K562 (cell line): ENCODE data around the gene KIF26B. TPM values are rescaled to one million over a fixed set of nuclear protein-coding genes. Genes with fewer than 3 reads are reported as not detected.

Source experiments
- ATAC-seq: fragments of 200-7000 bp; cut with Tn5 transposase; 3 replicates; pipeline ENCODE4 v1.9.1; 2020; ENCODE audit warnings: moderate library complexity
- BruUV-seq: library from RNA; stranded (reverse); fragments of 400-500 nt; replicated peaks from 2 replicates; lab custom pipeline; 2021; lab: Mats Ljungman, UMichigan
- CTCF ChIA-PET: fragments of 300-600 bp; formaldehyde crosslinking; extraction: SDS; loops from one replicate; lab custom pipeline; 2021; ENCODE audit warnings: low intra/inter-chr PET ratio; lab: Yijun Ruan, JAX
- POLR2A ChIA-PET: fragments of 300-600, 350-650 bp; sonication (Branson Sonifier 250); formaldehyde crosslinking; extraction: SDS; loops from one replicate; lab custom pipeline; 2021; ENCODE audit warnings: antibody characterized with exemption, inconsistent platforms; lab: Yijun Ruan, JAX
- DNase-seq, 4 experiments: peaks; one replicate each; pipeline versions ENCODE4 v3.0.0 to v3.0.0-alpha.2; 2011 to 2018; ENCODE audit warnings: low spot score in 3 of 4, mixed read lengths in 3 of 4; ENCODE audit errors: extremely low read depth in 1 of 4
- FAIRE-seq: peaks from 2 replicates; lab custom pipeline; 2011; peaks lifted over from hg19 to GRCh38; lab: Jason Lieb, UNC
- H2AFZ ChIP-seq: 2 replicates; pipeline ENCODE4 v1.6.0; 2011; ENCODE audit warnings: low read depth, low read length, control low read depth, inconsistent platforms
- H3K27ac ChIP-seq: fragments of 200-600 bp; 3 replicates; pipeline ENCODE4 v1.8.0; 2011; ENCODE audit warnings: low read depth, mild to moderate bottlenecking, control low read depth, inconsistent platforms, low read length, moderate library complexity, mixed read lengths; ENCODE audit errors: extremely low read depth
- H3K27me3 ChIP-seq, 2 experiments: fragments of 300-600 bp in 1 of 2; 2 replicates in 1 of 2; 3 replicates in 1 of 2; pipeline versions ENCODE4 v1.6.0 to v1.8.0; 2011; ENCODE audit warnings: inconsistent platforms in 2 of 2, low read length in 2 of 2, mild to moderate bottlenecking in 1 of 2, mixed read lengths in 1 of 2, moderate library complexity in 1 of 2; ENCODE audit not compliant: control insufficient read depth in 2 of 2, insufficient read depth in 2 of 2
- H3K36me3 ChIP-seq: fragments of 300-600 bp; 3 replicates; pipeline ENCODE4 v1.8.0; 2011; ENCODE audit warnings: mild to moderate bottlenecking, low read length, inconsistent platforms; ENCODE audit not compliant: control insufficient read depth, insufficient read depth
- H3K4me1 ChIP-seq, 2 experiments: fragments of 200-600 bp in 1 of 2; replicated peaks in 1 of 2; 2 replicates in 1 of 2; 3 replicates in 1 of 2; pipeline versions ENCODE4 v1.5.1 to v1.8.0; 2011; ENCODE audit warnings: inconsistent platforms in 2 of 2, low read length in 2 of 2, mild to moderate bottlenecking in 1 of 2, mixed read lengths in 1 of 2, moderate library complexity in 1 of 2; ENCODE audit not compliant: control insufficient read depth in 2 of 2, insufficient read depth in 2 of 2
- H3K4me2 ChIP-seq: 2 replicates; pipeline ENCODE4 v1.6.1; 2011; ENCODE audit warnings: low read length, control low read depth, inconsistent platforms, mixed read lengths; ENCODE audit not compliant: insufficient read depth
- H3K4me3 ChIP-seq: fragments of 200-600 bp; sonication (generic), shearing (Covaris generic); 2 replicates; pipeline ENCODE4 v1.5.1; 2016; ENCODE audit warnings: control low read depth, inconsistent platforms
- H3K79me2 ChIP-seq: fragments of 200-600 bp; 3 replicates; pipeline ENCODE4 v1.8.0; 2011; ENCODE audit warnings: low read length, inconsistent platforms; ENCODE audit not compliant: control insufficient read depth, insufficient read depth
- H3K9ac ChIP-seq, 2 experiments: 2 replicates each; pipeline versions ENCODE4 v1.6.0 to v1.6.1; 2011; ENCODE audit warnings: low read depth in 2 of 2, low read length in 2 of 2, control low read depth in 1 of 2, inconsistent platforms in 1 of 2, mild to moderate bottlenecking in 1 of 2, mixed read lengths in 1 of 2; ENCODE audit not compliant: insufficient read depth in 1 of 2
- H3K9me1 ChIP-seq: one replicate; pipeline ENCODE4 v1.6.0; 2011; ENCODE audit warnings: inconsistent platforms, mild to moderate bottlenecking, low read length, moderate library complexity; ENCODE audit not compliant: control insufficient read depth, insufficient read depth
- H3K9me3 ChIP-seq: replicated peaks from 2 replicates; pipeline ENCODE4 v1.5.1; 2011; ENCODE audit warnings: low read depth, low read length, inconsistent platforms; ENCODE audit not compliant: control insufficient read depth, insufficient read depth
- H4K20me1 ChIP-seq: replicated peaks from 2 replicates; pipeline ENCODE4 v1.6.1; 2011; ENCODE audit warnings: low read length, inconsistent platforms, mixed read lengths; ENCODE audit not compliant: control insufficient read depth, insufficient read depth
- LARP7 ChIP-seq: fragments of 450-650 bp; IDR thresholded peaks from 2 replicates; pipeline ENCODE4 v1.6.1; 2016
- NR1H2 ChIP-seq: sonication (generic); formaldehyde crosslinking; IDR thresholded peaks from 2 replicates; pipeline ENCODE4 v1.4.0; 2020; ENCODE audit warnings: mild to moderate bottlenecking, missing genetic modification reagents
- TCFL5 ChIP-seq: fragments of 250-450 bp; sonication (Bioruptor Pico); conservative IDR thresholded peaks from 2 replicates; pipeline ENCODE4 v1.6.1; 2021; ENCODE audit warnings: mild to moderate bottlenecking, moderate library complexity, matching md5 sums
- ZNF175 ChIP-seq: fragments of 200-800 bp; sonication (Bioruptor generic); IDR thresholded peaks from 2 replicates; pipeline ENCODE4 v1.6.1; 2016; ENCODE audit warnings: low read depth, mild to moderate bottlenecking, missing genetic modification characterization, missing compliant biosample characterization
- WGBS: fragments of 100-300 bp; shearing (Covaris generic); methylation state at CpG from one replicate; pipeline ENCODE4 v1.1.6; 2016; ENCODE audit warnings: low coverage, mixed read lengths; ENCODE audit not compliant: insufficient coverage; ENCODE audit errors: missing lambda C conversion rate; 5-methylcytosine and 5-hydroxymethylcytosine counted together
- in situ Hi-C: fragments of 300-500 bp; cut with MboI; formaldehyde crosslinking; loops from 4 replicates; pipeline ENCODE4 v1.15.0; 2018; ENCODE audit warnings: inconsistent platforms, mixed read lengths
- intact Hi-C: fragments of 100-400 bp; cut with micrococcal nuclease; formaldehyde crosslinking; loops from 2 replicates; pipeline ENCODE4 v1.14.2; 2022
- polyA plus RNA-seq, 8 experiments: library from polyadenylated mRNA; depleted of rRNA in 4 of 8; stranded (reverse) in 5 of 8; unstranded in 3 of 8; fragments of >200 nt; fragmentation: Nextera tagmentation in 2 of 8; fragmentation: Illumina TruSeq in 1 of 8; extraction: Ambion mirVana in 2 of 8; extraction: Trizol in 1 of 8; gene quantifications; 2 replicates each; pipeline versions ENCODE4 v1.2.1 to v1.2.3, GENCODE V29; 2011 to 2014; ENCODE audit warnings: inconsistent platforms in 1 of 8, missing spikeins in 1 of 8
- total RNA-seq, 7 experiments: library from RNA; depleted of rRNA in 6 of 7; stranded (reverse); fragments of >200 nt in 6 of 7; fragmentation: Illumina TruSeq in 2 of 7; extraction: Trizol in 2 of 7; gene quantifications; 2 replicates each; pipeline versions ENCODE4 v1.2.1 to v1.2.3, GENCODE V29; 2011 to 2021; ENCODE audit warnings: low replicate concordance in 1 of 7
- TF ChIP-seq, protein P1 (sequence below), 2 experiments: fragments of 450-650 bp in 1 of 2; sonication (generic) in 1 of 2; formaldehyde crosslinking; conservative IDR thresholded peaks; 2 replicates each; pipeline versions ENCODE4 v1.4.0 to v1.8.1; 2020 to 2022; ENCODE audit warnings: mild to moderate bottlenecking in 1 of 2, missing genetic modification reagents in 1 of 2
- TF ChIP-seq, protein P2 (sequence below), 2 experiments: fragments of 250-450 bp in 1 of 2; fragments of 450-650 bp in 1 of 2; sonication (Bioruptor Pico) in 1 of 2; IDR thresholded peaks; 2 replicates each; pipeline versions ENCODE4 v1.6.1 to v1.8.0; 2016 to 2021; ENCODE audit warnings: mild to moderate bottlenecking in 2 of 2, moderate library complexity in 2 of 2, missing compliant biosample characterization in 1 of 2, missing genetic modification characterization in 1 of 2
- TF ChIP-seq, protein P3 (sequence below): fragments of 250-450 bp; sonication (Bioruptor Pico); IDR thresholded peaks from 2 replicates; pipeline ENCODE4 v1.4.0; 2020; ENCODE audit warnings: mild to moderate bottlenecking
- TF ChIP-seq, protein P4 (sequence below): fragments of 450-650 bp; IDR thresholded peaks from 2 replicates; pipeline ENCODE4 v1.6.1; 2016; ENCODE audit warnings: mild to moderate bottlenecking

KIF26B gene
- total and polyA plus RNA-seq, 9 of the 15 experiments (the other 6 are each of a cell fraction or from before 2014, with no cell fraction given) = 0.02 to 0.08 (median 0.03) TPM; not detected in 6

DNA sequence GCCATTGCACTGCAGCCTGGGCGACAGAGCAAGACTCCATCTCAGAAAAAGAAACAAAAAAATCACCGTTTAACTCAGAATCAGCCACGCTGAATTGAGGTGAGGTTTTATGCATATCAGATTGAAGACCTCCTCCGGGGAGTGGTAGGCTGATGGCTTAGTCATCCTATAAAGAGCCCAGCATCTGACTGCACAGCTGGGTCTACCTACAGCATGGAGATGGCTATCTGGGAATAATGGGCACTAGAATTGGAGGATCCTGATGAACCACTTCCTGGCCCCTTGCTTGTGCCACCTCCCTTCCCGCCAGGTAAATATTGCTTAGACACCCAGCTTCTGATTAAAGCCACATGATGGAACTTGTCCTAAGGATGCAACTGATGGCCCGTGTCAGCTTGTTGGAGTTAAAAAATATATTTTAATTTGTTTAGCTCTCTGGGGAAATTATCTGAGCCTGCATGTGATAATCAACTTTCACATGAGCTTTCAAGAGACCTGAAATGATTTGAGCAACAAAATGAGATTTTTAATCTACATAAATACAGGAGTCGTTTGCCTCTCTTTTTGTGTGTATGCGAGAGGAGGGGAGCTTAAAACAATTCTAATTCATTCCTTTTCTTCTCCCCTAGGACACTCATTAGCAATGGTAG, 157.2 kb downstream of the KIF26B start:
- Histone ChIP-seq H3K4me2 (no peak overlapping the region), H3K4me3 (no peak overlapping the region), H3K9me3 (no peaks in the 10 kb centered on the region), H3K36me3 (no peaks in the 10 kb centered on the region), H3K27me3 (peaks cover 42 to 73% of the 10 kb centered on the region in 2 experiments), H3K9me1 (no peaks in the 10 kb centered on the region), H3K4me1 (no peaks in the 10 kb centered on the region), H3K79me2 (no peaks in the 10 kb centered on the region), H3K9ac (no peak overlapping the region), H3K27ac (no peak overlapping the region), H2AFZ (no peak overlapping the region), H4K20me1 (no peaks in the 10 kb centered on the region)
- 1% methylated on average over 8 of the region's 8 CpGs for WGBS
- intact Hi-C loops (no loop called here), in situ Hi-C loops (no loop called here)
- DNase-seq (no peak), ATAC-seq (no peak), FAIRE-seq (no peak)
- ChIA-PET CTCF (no interaction called here), POLR2A (no interaction called here)
- no peak for TF ChIP-seq NR1H2 (CRISPR knock-in tag)
- TF ChIP-seq, protein P1, sequence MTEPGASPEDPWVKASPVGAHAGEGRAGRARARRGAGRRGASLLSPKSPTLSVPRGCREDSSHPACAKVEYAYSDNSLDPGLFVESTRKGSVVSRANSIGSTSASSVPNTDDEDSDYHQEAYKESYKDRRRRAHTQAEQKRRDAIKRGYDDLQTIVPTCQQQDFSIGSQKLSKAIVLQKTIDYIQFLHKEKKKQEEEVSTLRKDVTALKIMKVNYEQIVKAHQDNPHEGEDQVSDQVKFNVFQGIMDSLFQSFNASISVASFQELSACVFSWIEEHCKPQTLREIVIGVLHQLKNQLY (CRISPR knock-in tag; conservative IDR thresholded peaks at IDR 0.05) = no peak
- BruUV-seq = no TSS peak

DNA sequence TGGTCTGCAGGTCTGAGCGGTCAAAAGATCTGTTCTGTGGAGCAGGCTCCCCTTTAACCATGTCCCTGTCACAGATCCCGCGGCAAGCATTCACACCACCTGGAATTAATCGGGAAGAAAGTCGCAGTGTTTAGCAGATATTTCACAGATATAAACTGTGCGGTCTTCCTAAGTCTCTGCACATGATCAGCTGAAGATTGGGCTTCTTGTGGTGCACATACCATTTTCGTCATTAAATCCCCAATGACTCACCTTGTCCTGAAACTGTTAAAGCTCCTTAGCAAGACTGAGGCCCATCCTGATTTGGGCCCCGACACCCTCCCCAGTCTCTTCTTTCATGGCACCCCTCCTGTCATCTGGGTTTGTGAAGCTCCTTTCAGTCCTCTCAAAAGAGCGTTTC, 158.8 kb downstream of the KIF26B start:
- FAIRE-seq (no peak), DNase-seq (no peak), ATAC-seq (no peak)
- H4K20me1 ChIP-seq = no peaks in the 10 kb centered on the region
- H3K79me2 ChIP-seq = no peaks in the 10 kb centered on the region
- peaks cover 55 to 83% of the 10 kb centered on the region in 2 experiments for H3K27me3 ChIP-seq
- H3K27ac ChIP-seq = no peak overlapping the region
- no peak overlapping the region for H3K4me2 ChIP-seq
- intact Hi-C loops (no loop called here), in situ Hi-C loops (no loop called here)
- H2AFZ ChIP-seq = no peak overlapping the region
- ChIA-PET POLR2A (interaction anchor here (0.6 to 1.2 kb wide), 2 partner anchors 11 to 1393 kb away, joined by 3 to 4 read pairs; no protein-coding TSS in a partner anchor), CTCF (no interaction called here)
- WGBS = 1% methylated on average over 9 of the region's 9 CpGs
- H3K4me3 ChIP-seq = no peak overlapping the region
- no peaks in the 10 kb centered on the region for H3K4me1 ChIP-seq
- H3K36me3 ChIP-seq = no peaks in the 10 kb centered on the region
- no peaks in the 10 kb centered on the region for H3K9me3 ChIP-seq
- no peak overlapping the region for H3K9ac ChIP-seq
- no peaks in the 10 kb centered on the region for H3K9me1 ChIP-seq
- BruUV-seq = no TSS peak
- TF ChIP-seq, protein P2, sequence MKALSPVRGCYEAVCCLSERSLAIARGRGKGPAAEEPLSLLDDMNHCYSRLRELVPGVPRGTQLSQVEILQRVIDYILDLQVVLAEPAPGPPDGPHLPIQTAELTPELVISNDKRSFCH (CRISPR knock-in tag; IDR thresholded peaks at IDR 0.05) = no peak
- TF ChIP-seq, protein P2 (tag; IDR thresholded peaks at IDR 0.05) = no peak
- TF ChIP-seq ZNF175 (CRISPR knock-in tag) = no peak
- TF ChIP-seq, protein P3, sequence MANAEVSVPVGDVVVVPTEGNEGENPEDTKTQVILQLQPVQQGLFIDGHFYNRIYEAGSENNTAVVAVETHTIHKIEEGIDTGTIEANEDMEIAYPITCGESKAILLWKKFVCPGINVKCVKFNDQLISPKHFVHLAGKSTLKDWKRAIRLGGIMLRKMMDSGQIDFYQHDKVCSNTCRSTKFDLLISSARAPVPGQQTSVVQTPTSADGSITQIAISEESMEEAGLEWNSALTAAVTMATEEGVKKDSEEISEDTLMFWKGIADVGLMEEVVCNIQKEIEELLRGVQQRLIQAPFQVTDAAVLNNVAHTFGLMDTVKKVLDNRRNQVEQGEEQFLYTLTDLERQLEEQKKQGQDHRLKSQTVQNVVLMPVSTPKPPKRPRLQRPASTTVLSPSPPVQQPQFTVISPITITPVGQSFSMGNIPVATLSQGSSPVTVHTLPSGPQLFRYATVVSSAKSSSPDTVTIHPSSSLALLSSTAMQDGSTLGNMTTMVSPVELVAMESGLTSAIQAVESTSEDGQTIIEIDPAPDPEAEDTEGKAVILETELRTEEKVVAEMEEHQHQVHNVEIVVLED = no peak
- TF ChIP-seq, protein P4, sequence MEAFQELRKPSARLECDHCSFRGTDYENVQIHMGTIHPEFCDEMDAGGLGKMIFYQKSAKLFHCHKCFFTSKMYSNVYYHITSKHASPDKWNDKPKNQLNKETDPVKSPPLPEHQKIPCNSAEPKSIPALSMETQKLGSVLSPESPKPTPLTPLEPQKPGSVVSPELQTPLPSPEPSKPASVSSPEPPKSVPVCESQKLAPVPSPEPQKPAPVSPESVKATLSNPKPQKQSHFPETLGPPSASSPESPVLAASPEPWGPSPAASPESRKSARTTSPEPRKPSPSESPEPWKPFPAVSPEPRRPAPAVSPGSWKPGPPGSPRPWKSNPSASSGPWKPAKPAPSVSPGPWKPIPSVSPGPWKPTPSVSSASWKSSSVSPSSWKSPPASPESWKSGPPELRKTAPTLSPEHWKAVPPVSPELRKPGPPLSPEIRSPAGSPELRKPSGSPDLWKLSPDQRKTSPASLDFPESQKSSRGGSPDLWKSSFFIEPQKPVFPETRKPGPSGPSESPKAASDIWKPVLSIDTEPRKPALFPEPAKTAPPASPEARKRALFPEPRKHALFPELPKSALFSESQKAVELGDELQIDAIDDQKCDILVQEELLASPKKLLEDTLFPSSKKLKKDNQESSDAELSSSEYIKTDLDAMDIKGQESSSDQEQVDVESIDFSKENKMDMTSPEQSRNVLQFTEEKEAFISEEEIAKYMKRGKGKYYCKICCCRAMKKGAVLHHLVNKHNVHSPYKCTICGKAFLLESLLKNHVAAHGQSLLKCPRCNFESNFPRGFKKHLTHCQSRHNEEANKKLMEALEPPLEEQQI = no peak
- TF ChIP-seq TCFL5 (CRISPR knock-in tag) = no peak
- no peak for TF ChIP-seq LARP7
